HepG2 (cell line): Measurements from ENCODE around the gene SH3PXD2A. TPM values are rescaled to one million over a fixed set of nuclear protein-coding genes. Genes with fewer than 3 reads are reported as not detected.

ENCODE experiments used
- ATAC-seq: fragments of 200-7000 bp; cut with Tn5 transposase; 3 replicates; pipeline ENCODE4 v1.9.1; 2020; ENCODE audit warnings: mild to moderate bottlenecking, moderate library complexity
- BruUV-seq: library from RNA; stranded (reverse); fragments of 400-500 nt; replicated peaks from 2 replicates; lab custom pipeline; 2021; lab: Mats Ljungman, UMichigan
- CTCF ChIA-PET: fragments of 300-600 bp; formaldehyde crosslinking; extraction: SDS; loops from one replicate; lab custom pipeline; 2021; ENCODE audit warnings: low total read pairs, inconsistent platforms, low intra/inter-chr PET ratio; lab: Yijun Ruan, JAX
- POLR2A ChIA-PET: fragments of 350-600 bp; sonication (Branson Sonifier 250); formaldehyde crosslinking; loops from one replicate; lab custom pipeline; 2020; ENCODE audit warnings: antibody characterized with exemption, inconsistent platforms; lab: Yijun Ruan, JAX
- DNase-seq: peaks from one replicate; pipeline ENCODE4 v3.0.0-alpha.2; 2015; ENCODE audit warnings: low spot score
- FAIRE-seq: peaks from 3 replicates; lab custom pipeline; 2011; peaks lifted over from hg19 to GRCh38; lab: Jason Lieb, UNC
- H2AFZ ChIP-seq: one replicate; pipeline ENCODE4 v1.6.1; 2011; ENCODE audit warnings: low read length, inconsistent platforms
- H3K27ac ChIP-seq: fragments of 300-600 bp; 3 replicates; pipeline ENCODE4 v1.8.0; 2011; ENCODE audit warnings: mixed run types, mild to moderate bottlenecking, mixed read lengths, low read length, inconsistent platforms; ENCODE audit not compliant: insufficient read depth; ENCODE audit errors: extremely low read length
- H3K27me3 ChIP-seq, 2 experiments: fragments of 200-600 bp in 1 of 2; 2 replicates in 1 of 2; 3 replicates in 1 of 2; pipeline versions ENCODE4 v1.6.0 to v1.8.0; 2011; ENCODE audit warnings: low read length in 2 of 2, mild to moderate bottlenecking in 2 of 2, moderate library complexity in 2 of 2, inconsistent platforms in 1 of 2; ENCODE audit not compliant: insufficient read depth in 2 of 2, control insufficient read depth in 1 of 2
- H3K36me3 ChIP-seq, 2 experiments: fragments of 200-600 bp in 1 of 2; replicated peaks in 1 of 2; 2 replicates in 1 of 2; 3 replicates in 1 of 2; pipeline versions ENCODE4 v1.5.1 to v1.8.0; 2011; ENCODE audit warnings: low read length in 2 of 2, inconsistent platforms in 1 of 2; ENCODE audit not compliant: insufficient read depth in 2 of 2, control insufficient read depth in 1 of 2
- H3K4me1 ChIP-seq: 2 replicates; pipeline ENCODE4 v1.5.1; 2012; ENCODE audit warnings: low read length, inconsistent platforms; ENCODE audit not compliant: insufficient read depth
- H3K4me2 ChIP-seq: 2 replicates; pipeline ENCODE4 v1.6.0; 2011; ENCODE audit warnings: low read depth, low read length, inconsistent platforms
- H3K4me3 ChIP-seq, 3 experiments: fragments of 200-600 bp in 1 of 3; sonication (generic), shearing (Covaris generic) in 1 of 3; replicated peaks in 1 of 3; 2 replicates each; pipeline ENCODE4 v1.5.1; 2011 to 2016; ENCODE audit warnings: low read length in 3 of 3, inconsistent platforms in 2 of 3, low read depth in 2 of 3, mild to moderate bottlenecking in 2 of 3, control low read depth in 1 of 3, mixed read lengths in 1 of 3; ENCODE audit not compliant: insufficient read depth in 1 of 3
- H3K79me2 ChIP-seq: one replicate; pipeline ENCODE4 v1.6.1; 2011; ENCODE audit warnings: low read length, inconsistent platforms; ENCODE audit not compliant: insufficient read depth
- H3K9ac ChIP-seq: 2 replicates; pipeline ENCODE4 v1.6.0; 2011; ENCODE audit warnings: mild to moderate bottlenecking, low read depth, low read length, inconsistent platforms; ENCODE audit not compliant: insufficient read depth
- H3K9me3 ChIP-seq: 2 replicates; pipeline ENCODE4 v1.5.1; 2012; ENCODE audit warnings: mild to moderate bottlenecking, low read length
- H4K20me1 ChIP-seq: 2 replicates; pipeline ENCODE4 v1.6.0; 2011; ENCODE audit warnings: inconsistent platforms, mild to moderate bottlenecking, low read length, moderate library complexity; ENCODE audit not compliant: insufficient read depth
- HMG20B ChIP-seq: conservative IDR thresholded peaks from 2 replicates; pipeline ENCODE4 v1.6.1; 2016; ENCODE audit warnings: missing genetic modification reagents, missing compliant biosample characterization
- REPIN1 ChIP-seq: sonication (generic); formaldehyde crosslinking; IDR thresholded peaks from 2 replicates; pipeline ENCODE4 v1.8.0; 2022; ENCODE audit warnings: missing genetic modification reagents, low read depth, mild to moderate bottlenecking, borderline replicate concordance
- ZNF44 ChIP-seq: sonication (generic); formaldehyde crosslinking; IDR thresholded peaks from 2 replicates; pipeline ENCODE4 v1.5.1; 2020; ENCODE audit warnings: mild to moderate bottlenecking, missing genetic modification reagents
- ZNF510 ChIP-seq: sonication (generic); formaldehyde crosslinking; IDR thresholded peaks from 2 replicates; pipeline ENCODE4 v1.4.0; 2020; ENCODE audit warnings: low read depth, mild to moderate bottlenecking, missing genetic modification reagents
- WGBS: methylation state at CpG from one replicate; pipeline ENCODE4 v1.1.6; 2017; ENCODE audit warnings: low lambda C conversion rate; 5-methylcytosine and 5-hydroxymethylcytosine counted together
- in situ Hi-C: cut with HindIII; loops from 2 replicates; pipeline ENCODE4 v1.10.0; 2017; ENCODE audit warnings: low pct_unique_long_range_greater_than_20kb; ENCODE audit not compliant: extremely low pct_ligation_motif_present
- intact Hi-C: fragments of 100-400 bp; cut with micrococcal nuclease; formaldehyde crosslinking; loops from one replicate; pipeline ENCODE4 v1.10.0; 2022; ENCODE audit not compliant: unreplicated experiment
- polyA plus RNA-seq, 8 experiments: library from polyadenylated mRNA; depleted of rRNA in 3 of 8; stranded (reverse) in 7 of 8; unstranded in 1 of 8; fragments of >200 nt; fragmentation: Illumina TruSeq in 4 of 8; extraction: Trizol in 4 of 8; gene quantifications; 2 replicates each; pipeline versions ENCODE4 v1.2.1 to v1.2.3, GENCODE V29; 2011 to 2016; ENCODE audit warnings: low read depth in 4 of 8, missing spikeins in 1 of 8, mixed read lengths in 1 of 8; ENCODE audit not compliant: insufficient read depth in 1 of 8
- total RNA-seq, 5 experiments: library from RNA; depleted of rRNA; stranded (reverse); fragments of >200 nt; fragmentation: Illumina TruSeq; extraction: Trizol; gene quantifications; 2 replicates each; pipeline ENCODE4 v1.2.3, GENCODE V29; 2016; ENCODE audit warnings: low read depth in 1 of 5

SH3PXD2A gene
- total and polyA plus RNA-seq, 2 of the 13 experiments (the other 11 are each of a cell fraction or from before 2014, with no cell fraction given) = 11.1 to 11.3 TPM

- BruUV-seq = no TSS peak
- no peak overlapping the region for H3K4me3 ChIP-seq
- ChIA-PET CTCF (no interaction called here), POLR2A (interaction anchor here (1.9 kb wide), 1 partner anchor 12 kb away, joined by 5 read pairs; no protein-coding TSS in a partner anchor)
- no peak overlapping the region for H3K9ac ChIP-seq
- intact Hi-C loops (no loop called here), in situ Hi-C loops (no loop called here)
- no peak for ATAC-seq
- H4K20me1 ChIP-seq = peaks cover 12% of the 10 kb centered on the region
- peaks cover 58% of the 10 kb centered on the region for H3K79me2 ChIP-seq
- DNase-seq = no peak
- TF ChIP-seq ZNF44 (CRISPR knock-in tag) (no peak), ZNF510 (CRISPR knock-in tag) (no peak)
- TF ChIP-seq, all 625 proteins: peak for 0
- peaks cover 10 to 32% of the 10 kb centered on the region in 2 experiments; a peak in 4 of 5 replicates for H3K36me3 ChIP-seq
- WGBS = 93% methylated on average over 12 of the region's 12 CpGs
- H3K4me2 ChIP-seq = no peak overlapping the region
- H3K9me3 ChIP-seq = no peaks in the 10 kb centered on the region
- no peak for FAIRE-seq
- no peak overlapping the region for H3K27ac ChIP-seq
- H2AFZ ChIP-seq = no peak overlapping the region
- H3K4me1 ChIP-seq = peaks cover 59% of the 10 kb centered on the region
- no peaks in the 10 kb centered on the region for H3K27me3 ChIP-seq
Observed at GRCh38 chr10:103806395-103807187, 48.8 kb downstream of the SH3PXD2A start.

GRCh38 chr10:103805781-103806180 is 49.6 kb downstream of the SH3PXD2A start:
- Histone ChIP-seq H3K27ac (no peak overlapping the region), H2AFZ (no peak overlapping the region), H3K9ac (no peak overlapping the region), H3K4me2 (no peak overlapping the region), H3K79me2 (peaks cover 53% of the 10 kb centered on the region), H3K36me3 (peaks cover 8 to 29% of the 10 kb centered on the region in 2 experiments; a peak in 4 of 5 replicates), H3K4me3 (no peak overlapping the region), H3K9me3 (no peaks in the 10 kb centered on the region), H3K27me3 (no peaks in the 10 kb centered on the region), H4K20me1 (peaks cover 12% of the 10 kb centered on the region), H3K4me1 (peaks cover 60% of the 10 kb centered on the region)
- no peak for FAIRE-seq
- TF ChIP-seq REPIN1 = no peak
- TF ChIP-seq HMG20B (CRISPR knock-in tag) = no peak
- 96% methylated on average over 6 of the region's 6 CpGs for WGBS
- CTCF ChIA-PET = no interaction called here
- intact Hi-C loops = no loop called here
- no TSS peak for BruUV-seq
- POLR2A ChIA-PET = interaction anchor here (1.1 kb wide), 1 partner anchor 11 kb away, joined by 4 read pairs; no protein-coding TSS in a partner anchor
- DNase-seq = no peak
- ATAC-seq = no peak
- in situ Hi-C loops = no loop called here
